ENCODE measurements around the gene VBP1.

The VBP1 gene

DNA sequence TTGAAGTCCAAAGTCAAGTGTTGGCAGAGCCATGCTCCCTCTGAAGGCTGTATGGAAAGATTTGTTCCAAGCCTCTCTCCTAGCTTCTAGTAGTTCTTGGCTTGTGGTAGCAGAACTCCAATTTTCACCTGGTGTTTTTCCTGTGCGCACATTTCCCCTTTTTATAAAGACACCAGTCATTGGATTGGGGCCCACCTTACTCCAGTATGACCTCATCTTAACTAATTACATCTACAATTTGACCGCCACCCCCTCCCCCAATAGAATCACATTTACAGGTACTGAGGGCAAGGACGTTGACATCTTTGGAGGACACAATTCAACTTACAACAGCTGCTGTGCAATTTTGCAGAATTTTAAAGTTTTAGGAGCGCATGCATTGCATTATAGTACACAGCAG is 31.2 kb downstream of the VBP1 start:
- Histone ChIP-seq H3K4me1 (no peaks in the 10 kb centered on the region), H3K9me3 (no peaks in the 10 kb centered on the region), H3K4me3 (no peak overlapping the region), H3K27ac (no peak overlapping the region), H3K27me3 (no peaks in the 10 kb centered on the region), H3K36me3 (no peaks in the 10 kb centered on the region)
- intact Hi-C loops (cut with DNase I; ENCODE audit: low total_unique reads), result no loop called here
- TF ChIP-seq, protein P1, sequence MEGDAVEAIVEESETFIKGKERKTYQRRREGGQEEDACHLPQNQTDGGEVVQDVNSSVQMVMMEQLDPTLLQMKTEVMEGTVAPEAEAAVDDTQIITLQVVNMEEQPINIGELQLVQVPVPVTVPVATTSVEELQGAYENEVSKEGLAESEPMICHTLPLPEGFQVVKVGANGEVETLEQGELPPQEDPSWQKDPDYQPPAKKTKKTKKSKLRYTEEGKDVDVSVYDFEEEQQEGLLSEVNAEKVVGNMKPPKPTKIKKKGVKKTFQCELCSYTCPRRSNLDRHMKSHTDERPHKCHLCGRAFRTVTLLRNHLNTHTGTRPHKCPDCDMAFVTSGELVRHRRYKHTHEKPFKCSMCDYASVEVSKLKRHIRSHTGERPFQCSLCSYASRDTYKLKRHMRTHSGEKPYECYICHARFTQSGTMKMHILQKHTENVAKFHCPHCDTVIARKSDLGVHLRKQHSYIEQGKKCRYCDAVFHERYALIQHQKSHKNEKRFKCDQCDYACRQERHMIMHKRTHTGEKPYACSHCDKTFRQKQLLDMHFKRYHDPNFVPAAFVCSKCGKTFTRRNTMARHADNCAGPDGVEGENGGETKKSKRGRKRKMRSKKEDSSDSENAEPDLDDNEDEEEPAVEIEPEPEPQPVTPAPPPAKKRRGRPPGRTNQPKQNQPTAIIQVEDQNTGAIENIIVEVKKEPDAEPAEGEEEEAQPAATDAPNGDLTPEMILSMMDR (IDR thresholded peaks at IDR 0.05), result no peak
- DNase-seq, result no peak

GRCh38 chrX:155251391-155251790 is 35.1 kb downstream of the VBP1 start:
- intact Hi-C loops (cut with DNase I; ENCODE audit: low total_unique reads), result no loop called here
- TF ChIP-seq, protein P1 (IDR thresholded peaks at IDR 0.05), result no peak

DNA sequence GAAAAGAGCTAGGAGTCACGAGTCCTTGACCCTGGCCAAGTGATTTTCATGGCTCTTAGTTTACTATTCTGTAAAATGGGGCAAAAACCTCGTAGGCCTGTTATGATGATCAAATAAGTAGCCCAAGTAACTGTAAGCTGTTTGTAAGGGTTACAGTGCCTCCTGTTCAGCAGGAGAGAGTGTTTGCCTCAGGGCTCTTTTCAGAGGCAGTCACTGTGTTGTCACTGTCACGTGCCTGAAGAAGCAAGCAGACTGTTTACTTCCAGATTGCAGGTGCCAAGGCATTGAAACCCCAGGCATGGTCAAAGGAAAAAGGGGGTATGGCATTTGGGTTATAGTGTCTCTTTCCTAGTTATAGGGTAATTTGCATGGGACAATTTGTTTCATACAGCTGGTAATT is 43.5 kb downstream of the VBP1 start:
- TF ChIP-seq, protein P1 (IDR thresholded peaks at IDR 0.05), result no peak
- H3K9me3 ChIP-seq, result no peaks in the 10 kb centered on the region
- H3K27me3 ChIP-seq, result no peaks in the 10 kb centered on the region
- peaks cover 0 to 4% (median 0%) of the 10 kb centered on the region in 4 donors for H3K4me1 ChIP-seq
- no peak overlapping the region for H3K27ac ChIP-seq
- H3K4me3 ChIP-seq, result no peak overlapping the region
- intact Hi-C loops (cut with DNase I; ENCODE audit: low total_unique reads), result no loop called here
- no peak for DNase-seq
- H3K36me3 ChIP-seq, result no peaks in the 10 kb centered on the region

More at GRCh38 chrX:155251391-155251790, 35.1 kb downstream of the VBP1 start:
- Histone ChIP-seq H3K9me3 (no peaks in the 10 kb centered on the region), H3K36me3 (no peaks in the 10 kb centered on the region), H3K27ac (no peak overlapping the region), H3K27me3 (no peaks in the 10 kb centered on the region), H3K4me1 (no peaks in the 10 kb centered on the region), H3K4me3 (no peak overlapping the region)
- no peak for DNase-seq

- no peak for DNase-seq
- Histone ChIP-seq H3K36me3 (no peaks in the 10 kb centered on the region), H3K9me3 (no peaks in the 10 kb centered on the region), H3K27me3 (no peaks in the 10 kb centered on the region), H3K4me1 (peaks cover 0 to 4% (median 0%) of the 10 kb centered on the region in 4 donors), H3K4me3 (no peak overlapping the region), H3K27ac (no peak overlapping the region)
- TF ChIP-seq, protein P1 (IDR thresholded peaks at IDR 0.05), result no peak
- intact Hi-C loops (cut with DNase I; ENCODE audit: low total_unique reads), result no loop called here
Observed at GRCh38 chrX:155262970-155263754, 46.9 kb downstream of the VBP1 start.

DNA sequence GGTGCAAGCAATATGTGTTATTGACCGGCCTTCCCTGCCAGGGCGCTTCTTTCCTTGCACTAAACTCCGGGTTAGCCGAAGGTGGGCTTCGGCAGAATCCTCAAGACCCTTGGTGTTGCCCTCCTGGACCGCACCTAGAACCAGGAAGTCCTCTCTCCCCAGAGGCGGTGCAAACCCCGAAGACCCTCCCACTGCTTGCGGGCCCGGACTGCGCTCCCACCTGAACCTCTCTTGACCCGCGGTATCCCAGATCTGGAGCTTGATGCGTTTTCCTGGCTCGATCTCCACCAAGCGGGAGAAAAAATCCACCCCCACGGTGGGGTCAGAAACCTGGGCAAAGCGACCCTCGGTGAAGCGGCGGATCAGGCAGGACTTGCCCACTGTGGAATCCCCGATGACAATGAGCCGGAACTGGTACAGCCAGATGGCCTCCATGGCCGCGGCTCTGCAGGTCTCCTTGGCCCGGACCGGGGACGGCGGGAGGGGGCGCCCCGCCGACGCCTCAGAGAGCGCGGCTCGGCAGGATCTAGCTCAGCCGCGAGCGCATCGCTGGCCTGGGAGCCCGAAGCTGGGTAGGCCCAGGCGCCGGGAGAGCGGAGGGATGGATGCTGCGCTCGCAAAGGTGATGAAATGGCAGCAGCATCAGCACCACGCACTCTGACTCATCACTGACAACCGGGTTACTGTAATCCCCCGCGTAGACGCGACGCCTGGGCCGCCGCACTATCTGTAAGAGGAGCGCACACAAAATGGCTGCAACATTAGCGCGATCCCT is 47.8 kb downstream of the VBP1 start, which contains the start of gene RAB39B:
Gene RAB39B (minus strand): TSS at position 638 of the 775 bp plus-strand sequence. CDS start 203 bp downstream, at position 435.
- Histone ChIP-seq H3K36me3 (no peaks in the 10 kb centered on the region), H3K27ac (no peak within 1 kb of the TSS), H3K4me1 (peaks cover 0 to 4% (median 0%) of the 10 kb centered on the region in 4 donors), H3K4me3 (peak within 1 kb of the TSS; percentile 36 to 42), H3K9me3 (no peaks in the 10 kb centered on the region), H3K27me3 (no peaks in the 10 kb centered on the region)
- peak; percentile 24 to 43 for DNase-seq
- TF ChIP-seq, protein P1 (IDR thresholded peaks at IDR 0.05), result no peak
- intact Hi-C loops (cut with DNase I; ENCODE audit: low total_unique reads), result no loop called here

All from tibial artery (tissue), 4 donors.